Stimulated activated CD8-positive, alpha-beta memory T cell treated with anti-CD3 and anti-CD28 coated beads, Interleukin-15, amount 100 ng/mL, for 24 hours (primary cell): Measurements from ENCODE around the gene RAB44.

Source experiments
- DNase-seq: peaks from one replicate; pipeline ENCODE4 v3.0.0-alpha.2; 2020; ENCODE audit warnings: low read depth

Gene RAB44

GRCh38 chr6:36730424-36731380 is 33.1 kb downstream of the RAB44 start:
- no peak for DNase-seq

- DNase-seq = no peak
These were observed 34.1 kb downstream of the RAB44 start for GRCh38 chr6:36731622-36732310.

GRCh38 chr6:36733300-36733699 is 35.7 kb downstream of the RAB44 start:
- DNase-seq = no peak

- DNase-seq = no peak
These were observed 36.9 kb downstream of the RAB44 start for GRCh38 chr6:36734486-36735060.

- DNase-seq = no peak
These were observed 37.8 kb downstream of the RAB44 start for GRCh38 chr6:36735110-36736071.

- no peak for DNase-seq
These were observed 39.6 kb downstream of the RAB44 start for GRCh38 chr6:36737043-36737785.

GRCh38 chr6:36738108-36738507 is 40.5 kb downstream of the RAB44 start:
- DNase-seq = no peak

GRCh38 chr6:36739947-36740817 is 42.6 kb downstream of the RAB44 start:
- DNase-seq = no peak

- no peak for DNase-seq
These were observed 43.2 kb downstream of the RAB44 start for GRCh38 chr6:36740818-36741179.

GRCh38 chr6:36742146-36742545 is 44.5 kb downstream of the RAB44 start:
- DNase-seq = no peak

- DNase-seq = no peak
These were observed 45.4 kb downstream of the RAB44 start for GRCh38 chr6:36743032-36743431.

GRCh38 chr6:36743538-36744303 is 46.1 kb downstream of the RAB44 start:
- no peak for DNase-seq

- DNase-seq = no peak
These were observed 46.7 kb downstream of the RAB44 start for GRCh38 chr6:36744304-36744673.

GRCh38 chr6:36745283-36745682 is 47.7 kb downstream of the RAB44 start:
- DNase-seq = no peak

GRCh38 chr6:36745836-36746235 is 48.2 kb downstream of the RAB44 start:
- DNase-seq = no peak

- DNase-seq = no peak
These were observed 48.6 kb downstream of the RAB44 start for GRCh38 chr6:36746251-36746650.

- DNase-seq = no peak
These were observed 52.3 kb downstream of the RAB44 start for GRCh38 chr6:36749829-36750489.

- no peak for DNase-seq
These were observed 53.5 kb downstream of the RAB44 start for GRCh38 chr6:36751091-36751490.

- no peak for DNase-seq
These were observed 54.2 kb downstream of the RAB44 start for GRCh38 chr6:36751833-36752186.
